ENCODE measurements around the gene COL4A1. TPM values are rescaled to one million over a fixed set of nuclear protein-coding genes. Genes with fewer than 3 reads are reported as not detected.
A peak's percentile ranks its signal among the peaks of the same experiment; 100 is the strongest.
"Not testable (repeated sequence)": the region's sequence is repeated elsewhere in the genome, so short reads cannot be mapped to it uniquely, and the experiment has no call there.

COL4A1 gene
- total RNA-seq, 2 donors from 2014 or later = 19.6 to 65.3 TPM

GRCh38 chr13:110313733-110314132 is 6.8 kb upstream of the COL4A1 start:
- not testable (repeated sequence) for ATAC-seq

GRCh38 chr13:110313261-110313660 is 6.3 kb upstream of the COL4A1 start:
- DNase-seq; intact Hi-C loops (cut with DNase I, micrococcal nuclease); ATAC-seq: not testable (repeated sequence)

More at GRCh38 chr13:110313733-110314132, 6.8 kb upstream of the COL4A1 start:
- intact Hi-C loops (cut with DNase I, micrococcal nuclease); DNase-seq: not testable (repeated sequence)

GRCh38 chr13:110312339-110313031 is 5.5 kb upstream of the COL4A1 start:
- DNase-seq (no peak), ATAC-seq (no peak)
- intact Hi-C loops (cut with DNase I, micrococcal nuclease) = no loop called here

- intact Hi-C loops (cut with DNase I, micrococcal nuclease) = no loop called here
- no peak for DNase-seq
- ATAC-seq = no peak
Observed at GRCh38 chr13:110311443-110312338, 4.7 kb upstream of the COL4A1 start.

- intact Hi-C loops (cut with DNase I, micrococcal nuclease) = no loop called here
- DNase-seq = no peak
- no peak for ATAC-seq
Observed at GRCh38 chr13:110310541-110311442, 3.8 kb upstream of the COL4A1 start.

GRCh38 chr13:110309661-110310524 is 2.9 kb upstream of the COL4A1 start:
- ATAC-seq = no peak
- intact Hi-C loops (cut with DNase I, micrococcal nuclease) = no loop called here
- peak in 1 of 2 donors; percentile 17 for DNase-seq

GRCh38 chr13:110308656-110309359 is 1.9 kb upstream of the COL4A1 start:
- intact Hi-C loops (cut with DNase I, micrococcal nuclease) = no loop called here
- ATAC-seq (peak; percentile 73), DNase-seq (peak in 1 of 2 donors; percentile 55)

- DNase-seq = peak; percentile 25 to 28
- ATAC-seq = peak; percentile 24
- intact Hi-C loops (cut with DNase I, micrococcal nuclease) = no loop called here
Observed at GRCh38 chr13:110307767-110308655, 1.1 kb upstream of the COL4A1 start.

- DNase-seq (no peak), ATAC-seq (no peak)
- intact Hi-C loops (cut with DNase I, micrococcal nuclease) = no loop called here
Observed at GRCh38 chr13:110306340-110306959, 507 bp downstream of the COL4A1 start.

GRCh38 chr13:110305949-110306339 is 1.0 kb downstream of the COL4A1 start:
- no peak for DNase-seq
- ATAC-seq = no peak
- intact Hi-C loops (cut with DNase I, micrococcal nuclease) = no loop called here

- DNase-seq (no peak), ATAC-seq (no peak)
- intact Hi-C loops (cut with DNase I, micrococcal nuclease) = no loop called here
Observed at GRCh38 chr13:110305544-110305943, 1.4 kb downstream of the COL4A1 start.

- no peak for DNase-seq
- intact Hi-C loops (cut with DNase I, micrococcal nuclease) = no loop called here
- ATAC-seq = no peak
Observed at GRCh38 chr13:110305001-110305400, 2.0 kb downstream of the COL4A1 start.

- ATAC-seq (no peak), DNase-seq (no peak)
- intact Hi-C loops (cut with DNase I, micrococcal nuclease) = no loop called here
Observed at GRCh38 chr13:110304256-110304655, 2.7 kb downstream of the COL4A1 start.

- intact Hi-C loops (cut with DNase I, micrococcal nuclease) = no loop called here
- DNase-seq (no peak), ATAC-seq (no peak)
Observed at GRCh38 chr13:110303644-110304043, 3.3 kb downstream of the COL4A1 start.

- no peak for ATAC-seq
- intact Hi-C loops (cut with DNase I, micrococcal nuclease) = no loop called here
- no peak for DNase-seq
Observed at GRCh38 chr13:110302997-110303396, 4.0 kb downstream of the COL4A1 start.
